Effector memory CD4-positive, alpha-beta T cell (primary cell): ENCODE results near the gene BTBD8.

Experiments used
- DNase-seq, 3 donors: peaks; one replicate each; pipeline ENCODE4 v3.0.0-alpha.2; 2020
- H3K27ac ChIP-seq: 2 replicates; pipeline ENCODE4 v1.7.0; 2013; ENCODE audit warnings: mild to moderate bottlenecking, low read length, moderate library complexity; ENCODE audit not compliant: insufficient read depth, poor library complexity, severe bottlenecking
- H3K27me3 ChIP-seq: replicated peaks from 2 replicates; pipeline ENCODE4 v1.7.0; 2013; ENCODE audit warnings: mild to moderate bottlenecking, low read length; ENCODE audit not compliant: insufficient read depth, control insufficient read depth, poor library complexity, severe bottlenecking
- H3K36me3 ChIP-seq: 2 replicates; pipeline ENCODE4 v1.7.0; 2013; ENCODE audit warnings: mild to moderate bottlenecking, low read length, moderate library complexity; ENCODE audit not compliant: control insufficient read depth, insufficient read depth
- H3K4me1 ChIP-seq: 2 replicates; pipeline ENCODE4 v1.7.0; 2013; ENCODE audit warnings: low read length, mild to moderate bottlenecking; ENCODE audit not compliant: control insufficient read depth, insufficient read depth, poor library complexity, severe bottlenecking
- H3K4me3 ChIP-seq: 2 replicates; pipeline ENCODE4 v1.7.0; 2013; ENCODE audit warnings: low read length, low read depth, mild to moderate bottlenecking; ENCODE audit not compliant: insufficient read depth, poor library complexity, severe bottlenecking
- H3K9me3 ChIP-seq: 2 replicates; pipeline ENCODE4 v1.7.0; 2013; ENCODE audit warnings: mild to moderate bottlenecking, low read length, moderate library complexity; ENCODE audit not compliant: control insufficient read depth

BTBD8 gene

GRCh38 chr1:92184632-92185031, 104.5 kb downstream of the BTBD8 start:
- H3K27me3 ChIP-seq: no peaks in the 10 kb centered on the region
- peaks cover 2% of the 10 kb centered on the region for H3K36me3 ChIP-seq
- no peaks in the 10 kb centered on the region for H3K9me3 ChIP-seq
- H3K4me3 ChIP-seq: no peak overlapping the region
- no peak overlapping the region for H3K27ac ChIP-seq
- no peak for DNase-seq
- no peaks in the 10 kb centered on the region for H3K4me1 ChIP-seq

GRCh38 chr1:92186081-92186480, 105.9 kb downstream of the BTBD8 start:
- Histone ChIP-seq H3K9me3 (no peaks in the 10 kb centered on the region), H3K4me1 (no peaks in the 10 kb centered on the region), H3K27ac (no peak overlapping the region), H3K4me3 (no peak overlapping the region), H3K27me3 (no peaks in the 10 kb centered on the region), H3K36me3 (no peaks in the 10 kb centered on the region)
- DNase-seq: no peak

- no peak for DNase-seq
- Histone ChIP-seq H3K36me3 (no peaks in the 10 kb centered on the region), H3K4me3 (no peak overlapping the region), H3K27ac (no peak overlapping the region), H3K27me3 (no peaks in the 10 kb centered on the region), H3K9me3 (no peaks in the 10 kb centered on the region), H3K4me1 (no peaks in the 10 kb centered on the region)
These were observed 108.5 kb downstream of the BTBD8 start for GRCh38 chr1:92188436-92189255.

DNA sequence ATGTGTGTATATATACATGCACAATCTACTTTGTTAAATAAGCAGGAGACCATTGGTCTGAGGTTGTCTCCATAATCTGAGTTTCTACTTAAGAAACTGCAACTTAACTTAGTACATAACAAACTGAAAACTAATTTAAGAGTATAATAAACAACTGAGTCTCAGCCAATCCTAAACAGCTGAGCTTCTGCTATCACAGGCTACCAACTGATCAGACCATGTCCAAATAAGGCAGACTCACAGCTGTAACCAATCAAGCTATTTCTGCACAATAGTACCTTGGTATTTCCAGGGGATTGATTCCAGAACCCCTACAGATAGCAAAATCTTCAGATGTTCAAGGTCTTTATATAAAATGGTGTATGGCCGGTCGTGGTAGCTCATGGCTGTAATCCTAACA, 111.6 kb downstream of the BTBD8 start:
- H3K27ac ChIP-seq: no peak overlapping the region
- no peak for DNase-seq
- H3K9me3 ChIP-seq: no peaks in the 10 kb centered on the region
- no peaks in the 10 kb centered on the region for H3K27me3 ChIP-seq
- H3K4me3 ChIP-seq: no peak overlapping the region
- H3K36me3 ChIP-seq: no peaks in the 10 kb centered on the region
- H3K4me1 ChIP-seq: no peaks in the 10 kb centered on the region

DNA sequence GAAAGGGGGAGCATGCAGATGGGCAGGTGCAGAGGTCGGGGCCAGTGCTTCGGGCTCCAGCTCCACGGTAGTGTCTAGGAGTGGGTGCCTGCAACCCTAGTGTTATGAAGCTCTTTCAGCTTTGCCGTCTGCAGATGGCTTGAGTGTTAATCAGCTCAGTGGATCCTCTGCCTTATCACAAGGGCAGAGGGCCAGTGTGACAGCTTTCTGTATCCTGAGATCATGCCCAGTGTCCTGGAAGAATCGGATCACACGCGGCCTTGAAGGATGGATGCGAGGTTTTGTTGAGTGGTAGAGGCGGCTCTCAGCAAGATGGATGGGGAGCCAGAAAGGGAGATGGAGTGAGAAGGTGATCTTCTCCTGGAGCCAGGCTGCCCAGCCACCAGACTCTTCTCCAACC, 112.1 kb downstream of the BTBD8 start:
- Histone ChIP-seq H3K27ac (no peak overlapping the region), H3K27me3 (no peaks in the 10 kb centered on the region), H3K4me3 (no peak overlapping the region), H3K9me3 (no peaks in the 10 kb centered on the region), H3K4me1 (no peaks in the 10 kb centered on the region), H3K36me3 (no peaks in the 10 kb centered on the region)
- DNase-seq: no peak

DNA sequence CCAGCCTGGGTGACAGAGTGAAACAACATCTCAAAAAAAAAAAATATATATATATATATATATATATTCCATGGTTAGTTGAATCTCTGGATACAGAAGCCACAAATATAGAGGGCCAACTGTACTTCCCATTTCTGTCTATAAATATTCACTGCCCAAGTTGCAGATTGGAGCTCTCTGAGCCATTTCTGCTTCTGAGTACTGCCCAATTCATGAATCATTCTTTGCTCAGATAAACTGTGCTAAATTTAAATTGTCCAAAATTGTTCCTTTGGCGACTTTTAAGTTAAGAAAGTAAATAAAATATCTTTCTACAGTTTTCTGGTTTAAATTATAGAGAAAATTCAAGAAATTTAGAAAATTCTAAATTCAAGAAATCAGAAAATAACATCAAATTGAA, 114.4 kb downstream of the BTBD8 start:
- Histone ChIP-seq H3K27ac (no peak overlapping the region), H3K4me3 (no peak overlapping the region), H3K4me1 (no peaks in the 10 kb centered on the region), H3K9me3 (no peaks in the 10 kb centered on the region), H3K36me3 (no peaks in the 10 kb centered on the region), H3K27me3 (no peaks in the 10 kb centered on the region)
- no peak for DNase-seq

DNA sequence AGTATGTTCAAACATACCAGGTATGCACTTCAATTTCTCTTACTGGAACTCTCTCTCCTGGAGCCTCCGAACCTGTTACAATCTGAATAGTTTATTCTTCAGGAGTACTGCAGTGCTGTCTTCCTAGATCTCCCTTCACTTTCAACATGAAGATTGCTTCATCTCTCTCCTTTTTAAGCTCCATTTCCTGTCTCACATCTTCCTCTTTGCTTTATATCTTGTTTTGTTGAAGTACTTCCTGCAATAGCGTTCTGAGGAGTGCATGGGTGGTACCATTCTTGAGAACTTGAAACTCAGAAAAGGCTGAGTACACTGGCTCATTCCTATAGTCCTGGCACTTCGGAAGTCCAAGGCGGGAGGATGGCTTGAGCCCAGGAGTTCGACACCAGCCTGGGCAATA, 121.8 kb downstream of the BTBD8 start:
- DNase-seq: no peak
- no peak overlapping the region for H3K27ac ChIP-seq

DNA sequence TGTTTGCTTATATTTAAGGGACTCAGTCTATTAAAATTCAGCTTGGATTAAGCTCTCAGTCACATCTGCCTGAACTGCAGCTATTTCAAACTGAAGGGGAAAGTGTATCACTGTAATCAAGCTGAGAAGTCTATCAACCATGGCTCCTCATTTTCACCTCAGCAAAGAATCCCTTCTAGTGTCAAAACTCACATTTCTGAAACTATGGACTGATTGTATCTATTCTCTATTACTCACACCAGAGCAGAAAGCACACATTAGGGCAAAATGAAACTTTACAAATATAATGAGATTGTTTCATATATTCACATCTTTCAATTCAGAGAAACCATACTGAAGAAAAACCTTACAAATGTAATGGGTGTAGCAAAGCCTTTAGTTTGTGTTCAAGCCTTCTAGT, 123.0 kb downstream of the BTBD8 start:
- Histone ChIP-seq H3K9me3 (no peaks in the 10 kb centered on the region), H3K36me3 (no peaks in the 10 kb centered on the region), H3K4me3 (no peak overlapping the region), H3K4me1 (no peaks in the 10 kb centered on the region), H3K27me3 (no peaks in the 10 kb centered on the region), H3K27ac (no peak overlapping the region)
- DNase-seq: no peak

More for the DNA sequence above, 121.8 kb downstream of the BTBD8 start:
- Histone ChIP-seq H3K4me3 (no peak overlapping the region), H3K36me3 (no peaks in the 10 kb centered on the region), H3K27me3 (no peaks in the 10 kb centered on the region), H3K9me3 (no peaks in the 10 kb centered on the region), H3K4me1 (no peaks in the 10 kb centered on the region)

GRCh38 chr1:92210701-92211100, 130.6 kb downstream of the BTBD8 start:
- no peak for DNase-seq
- Histone ChIP-seq H3K4me3 (no peak overlapping the region), H3K36me3 (no peaks in the 10 kb centered on the region), H3K27ac (no peak overlapping the region), H3K9me3 (no peaks in the 10 kb centered on the region), H3K27me3 (no peaks in the 10 kb centered on the region), H3K4me1 (no peaks in the 10 kb centered on the region)

DNA sequence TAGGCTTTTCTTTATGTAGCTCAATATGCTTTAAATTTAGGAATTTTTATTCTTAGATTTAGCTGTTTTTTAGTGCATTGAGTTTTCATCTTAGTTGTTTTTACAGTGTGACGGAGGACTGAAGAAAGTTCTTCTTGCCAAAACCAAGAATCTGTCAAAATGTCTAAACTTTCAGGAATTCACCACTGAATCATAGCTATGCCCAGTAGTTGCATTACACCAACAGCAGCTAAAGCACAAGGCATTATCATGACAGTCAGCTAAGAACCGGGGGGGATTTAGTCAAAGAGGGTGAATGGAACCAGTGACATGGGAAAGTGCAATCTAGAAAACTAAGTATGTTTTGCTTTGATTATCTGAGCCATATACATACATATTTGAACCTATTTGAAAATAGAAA, 131.0 kb downstream of the BTBD8 start:
- Histone ChIP-seq H3K27ac (no peak overlapping the region), H3K4me3 (no peak overlapping the region), H3K4me1 (no peaks in the 10 kb centered on the region), H3K27me3 (no peaks in the 10 kb centered on the region), H3K9me3 (no peaks in the 10 kb centered on the region), H3K36me3 (no peaks in the 10 kb centered on the region)
- DNase-seq: no peak
